Kidney epithelial cell (primary cell): Measurements from ENCODE around the gene CAVIN2. TPM values are rescaled to one million over a fixed set of nuclear protein-coding genes. Genes with fewer than 3 reads are reported as not detected.

Source experiments
- DNase-seq: peaks from one replicate; pipeline ENCODE4 v3.0.0-alpha.2; 2010; ENCODE audit warnings: low read depth
- H3K27me3 ChIP-seq: 2 replicates; pipeline ENCODE4 v1.6.0; 2011; ENCODE audit warnings: low read length; ENCODE audit not compliant: control insufficient read depth, insufficient read depth
- H3K36me3 ChIP-seq: 2 replicates; pipeline ENCODE4 v1.5.1; 2011; ENCODE audit warnings: low read length; ENCODE audit not compliant: control insufficient read depth, insufficient read depth
- H3K4me3 ChIP-seq: 2 replicates; pipeline ENCODE4 v1.5.1; 2011; ENCODE audit warnings: low read depth, mild to moderate bottlenecking, control low read depth, low read length
- total RNA-seq: library from RNA; depleted of rRNA; stranded (reverse); fragments of >200 nt; gene quantifications from 2 replicates; pipeline ENCODE4 v1.2.3, GENCODE V29; 2015
- TF ChIP-seq, protein P1 (sequence below): IDR thresholded peaks from 2 replicates; pipeline ENCODE4 v1.5.1; 2011; ENCODE audit warnings: mild to moderate bottlenecking, moderate library complexity, low read length, control low read depth, inconsistent platforms; ENCODE audit not compliant: insufficient read depth, poor library complexity, severe bottlenecking

CAVIN2 gene
- total RNA-seq, 1 donor from 2014 or later, result 0.21 TPM

DNA sequence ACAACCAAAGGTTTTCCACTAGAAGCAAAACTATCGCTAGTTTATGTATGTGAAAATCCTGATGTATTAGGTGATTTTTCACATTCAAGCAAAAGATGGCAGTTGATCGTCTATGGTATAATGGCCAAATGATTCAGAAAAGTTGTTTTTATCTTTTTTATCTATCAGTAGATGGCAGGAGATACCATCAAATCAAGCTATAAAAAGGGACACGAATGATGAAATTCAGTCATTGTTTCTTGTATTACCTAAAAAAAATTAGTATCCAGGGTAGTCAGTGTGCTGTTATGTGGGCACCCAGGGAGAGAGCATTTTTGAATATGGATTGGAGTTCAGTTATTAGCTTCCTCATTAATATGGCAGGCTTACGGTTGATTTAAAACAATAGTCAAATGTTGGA lies 22.9 kb upstream of the CAVIN2 start:
- Histone ChIP-seq H3K36me3 (no peaks in the 10 kb centered on the region), H3K4me3 (no peak overlapping the region), H3K27me3 (no peaks in the 10 kb centered on the region)
- no peak for DNase-seq
- TF ChIP-seq, protein P1, sequence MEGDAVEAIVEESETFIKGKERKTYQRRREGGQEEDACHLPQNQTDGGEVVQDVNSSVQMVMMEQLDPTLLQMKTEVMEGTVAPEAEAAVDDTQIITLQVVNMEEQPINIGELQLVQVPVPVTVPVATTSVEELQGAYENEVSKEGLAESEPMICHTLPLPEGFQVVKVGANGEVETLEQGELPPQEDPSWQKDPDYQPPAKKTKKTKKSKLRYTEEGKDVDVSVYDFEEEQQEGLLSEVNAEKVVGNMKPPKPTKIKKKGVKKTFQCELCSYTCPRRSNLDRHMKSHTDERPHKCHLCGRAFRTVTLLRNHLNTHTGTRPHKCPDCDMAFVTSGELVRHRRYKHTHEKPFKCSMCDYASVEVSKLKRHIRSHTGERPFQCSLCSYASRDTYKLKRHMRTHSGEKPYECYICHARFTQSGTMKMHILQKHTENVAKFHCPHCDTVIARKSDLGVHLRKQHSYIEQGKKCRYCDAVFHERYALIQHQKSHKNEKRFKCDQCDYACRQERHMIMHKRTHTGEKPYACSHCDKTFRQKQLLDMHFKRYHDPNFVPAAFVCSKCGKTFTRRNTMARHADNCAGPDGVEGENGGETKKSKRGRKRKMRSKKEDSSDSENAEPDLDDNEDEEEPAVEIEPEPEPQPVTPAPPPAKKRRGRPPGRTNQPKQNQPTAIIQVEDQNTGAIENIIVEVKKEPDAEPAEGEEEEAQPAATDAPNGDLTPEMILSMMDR, result no peak

DNA sequence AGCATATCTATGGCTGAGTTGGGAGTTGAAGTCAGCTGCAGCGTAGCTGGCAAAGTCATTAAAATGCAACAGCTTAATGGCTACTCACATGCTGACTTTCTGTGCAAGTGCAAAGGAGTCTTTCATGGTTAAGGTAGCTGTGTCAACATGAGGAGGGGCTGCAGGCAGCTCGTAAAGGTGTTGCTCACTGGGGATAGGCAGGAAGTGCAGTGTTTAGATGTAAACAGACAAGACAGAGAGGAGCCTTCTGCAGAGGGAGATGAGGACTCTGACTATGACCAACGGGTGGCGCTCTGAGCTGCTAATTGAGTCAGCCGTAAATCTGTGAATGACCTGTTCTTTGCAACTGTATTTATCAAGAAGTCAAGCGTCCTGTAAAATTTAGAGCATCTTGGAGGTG lies 22.3 kb upstream of the CAVIN2 start:
- TF ChIP-seq, protein P1, result peak; percentile 52
- H3K27me3 ChIP-seq, result no peaks in the 10 kb centered on the region
- H3K36me3 ChIP-seq, result no peaks in the 10 kb centered on the region
- no peak overlapping the region for H3K4me3 ChIP-seq
- no peak for DNase-seq

DNA sequence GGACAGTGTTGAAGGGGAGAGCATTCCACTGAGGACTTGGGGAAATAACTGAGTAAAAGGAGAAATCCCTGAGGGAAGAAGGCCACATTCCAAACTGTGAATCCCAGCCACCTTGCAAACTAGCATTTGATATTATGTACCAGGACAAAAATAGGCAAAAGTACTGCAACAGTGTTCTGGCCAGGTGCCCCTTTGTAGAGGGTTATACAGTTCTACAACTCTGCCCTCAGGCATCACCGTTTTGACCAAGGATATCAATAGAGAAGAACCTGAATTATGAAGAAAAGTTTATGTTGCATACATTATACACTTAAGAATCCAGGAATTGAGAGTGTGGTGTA lies 20.6 kb upstream of the CAVIN2 start:
- Histone ChIP-seq H3K36me3 (no peaks in the 10 kb centered on the region), H3K27me3 (no peaks in the 10 kb centered on the region), H3K4me3 (no peak overlapping the region)
- DNase-seq, result no peak
- TF ChIP-seq, protein P1, result no peak

DNA sequence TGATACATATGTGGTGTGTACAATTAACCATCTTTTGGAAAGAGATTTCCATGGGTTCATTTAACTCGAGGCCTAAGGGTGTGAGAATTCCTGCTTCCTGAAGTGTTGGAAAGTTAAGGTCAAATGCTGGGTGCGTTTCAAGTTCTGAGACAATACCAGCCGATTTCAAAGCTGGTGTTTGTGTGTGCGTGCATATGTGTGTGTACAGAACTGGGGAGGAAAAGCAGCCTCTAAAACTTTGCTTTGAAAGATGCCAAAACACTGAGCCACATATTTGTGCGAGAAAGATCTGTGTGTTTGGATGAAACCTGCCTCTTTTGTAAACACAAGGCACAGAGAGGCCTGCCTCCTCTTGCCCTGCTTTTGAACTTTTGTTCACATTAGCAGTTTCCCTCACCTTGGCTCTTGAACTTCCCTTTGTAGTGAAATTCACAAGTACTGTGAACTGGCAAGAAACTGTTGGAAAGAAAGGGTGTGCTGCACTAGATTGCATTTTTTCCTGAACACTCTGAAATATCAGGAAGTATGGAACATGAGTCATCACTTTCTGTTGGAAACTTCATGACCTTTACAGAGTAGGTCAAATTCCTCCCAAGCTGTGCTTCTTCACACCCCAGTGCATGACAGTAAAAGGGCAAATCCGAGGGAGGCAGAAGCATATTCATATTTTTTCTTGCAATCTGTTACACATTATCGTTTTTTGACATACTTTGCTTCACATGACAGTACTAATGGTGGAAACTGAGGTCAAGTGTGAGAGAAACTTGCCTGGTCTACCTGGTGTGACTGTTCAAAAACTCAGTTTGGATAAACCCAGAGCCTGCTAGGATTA lies 20.0 kb upstream of the CAVIN2 start:
- Histone ChIP-seq H3K4me3 (no peak overlapping the region), H3K36me3 (no peaks in the 10 kb centered on the region), H3K27me3 (no peaks in the 10 kb centered on the region)
- TF ChIP-seq, protein P1, result no peak
- DNase-seq, result peak; percentile 90

DNA sequence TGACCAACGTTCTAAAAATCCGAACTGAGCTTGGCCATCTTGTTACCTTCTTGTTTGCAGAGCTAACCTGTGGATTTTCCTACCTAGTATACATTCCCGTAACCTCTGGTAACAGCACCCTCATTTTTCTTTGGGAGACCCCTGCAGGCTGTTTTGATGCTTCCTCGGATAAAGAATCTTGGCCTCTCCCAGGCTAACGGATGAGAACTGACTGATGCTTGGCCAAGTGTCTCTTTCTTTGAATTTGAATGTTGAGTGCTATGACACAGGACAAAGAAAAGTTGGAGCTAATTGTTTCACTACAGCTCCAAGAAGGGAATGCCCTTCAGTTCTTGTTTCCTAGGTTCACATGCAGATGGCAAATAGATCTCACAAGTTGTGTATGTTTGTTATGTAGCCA lies 19.3 kb upstream of the CAVIN2 start:
- TF ChIP-seq, protein P1, result no peak
- DNase-seq, result no peak
- H3K4me3 ChIP-seq, result no peak overlapping the region
- no peaks in the 10 kb centered on the region for H3K27me3 ChIP-seq
- no peaks in the 10 kb centered on the region for H3K36me3 ChIP-seq
